SKM-1 (cell line): Measurements from ENCODE around the gene LRP4.

Experiments used
- DNase-seq: peaks from one replicate; lab custom pipeline; 2025; ENCODE audit not compliant: unreplicated experiment; lab: John Stamatoyannopoulos, UW

LRP4 gene

GRCh38 chr11:46918788-46919513 is 601 bp upstream of the LRP4 start:
- no peak for DNase-seq

GRCh38 chr11:46917762-46918082 is 628 bp downstream of the LRP4 start:
- no peak for DNase-seq

GRCh38 chr11:46917109-46917761 is 1.1 kb downstream of the LRP4 start:
- no peak for DNase-seq

- DNase-seq = no peak
Observed at GRCh38 chr11:46916286-46917108, 1.9 kb downstream of the LRP4 start.

GRCh38 chr11:46914910-46915309 is 3.4 kb downstream of the LRP4 start:
- no peak for DNase-seq

- DNase-seq = no peak
Observed at GRCh38 chr11:46914363-46914762, 4.0 kb downstream of the LRP4 start.

GRCh38 chr11:46913484-46913883 is 4.9 kb downstream of the LRP4 start:
- DNase-seq = no peak

- DNase-seq = no peak
Observed at GRCh38 chr11:46912526-46913150, 5.7 kb downstream of the LRP4 start.

- no peak for DNase-seq
Observed at GRCh38 chr11:46907606-46908005, 10.7 kb downstream of the LRP4 start.

GRCh38 chr11:46906609-46907041 is 11.7 kb downstream of the LRP4 start:
- no peak for DNase-seq

GRCh38 chr11:46905806-46906205 is 12.5 kb downstream of the LRP4 start:
- no peak for DNase-seq

- no peak for DNase-seq
Observed at GRCh38 chr11:46903846-46904245, 14.5 kb downstream of the LRP4 start.

- DNase-seq = no peak
Observed at GRCh38 chr11:46902694-46903093, 15.7 kb downstream of the LRP4 start.

GRCh38 chr11:46901156-46901555 is 17.2 kb downstream of the LRP4 start:
- no peak for DNase-seq

- no peak for DNase-seq
Observed at GRCh38 chr11:46900091-46900746, 18.1 kb downstream of the LRP4 start.

GRCh38 chr11:46899501-46900025 is 18.8 kb downstream of the LRP4 start:
- no peak for DNase-seq

GRCh38 chr11:46898396-46899095 is 19.8 kb downstream of the LRP4 start:
- DNase-seq = no peak

GRCh38 chr11:46896719-46897406 is 21.5 kb downstream of the LRP4 start:
- DNase-seq = peak; percentile 42

- no peak for DNase-seq
Observed at GRCh38 chr11:46895821-46896220, 22.5 kb downstream of the LRP4 start.

- DNase-seq = no peak
Observed at GRCh38 chr11:46894961-46895360, 23.4 kb downstream of the LRP4 start.
